ENCODE data around the gene CAPZA1.
"Not testable (repeated sequence)": the region's sequence is repeated elsewhere in the genome, so short reads cannot be mapped to it uniquely, and the experiment has no call there.

CAPZA1 gene

GRCh38 chr1:112626887-112627286 is 7.3 kb downstream of the CAPZA1 start:
- DNase-seq (ENCODE audit: low read depth): no peak

GRCh38 chr1:112628516-112628915 is 8.9 kb downstream of the CAPZA1 start:
- DNase-seq (ENCODE audit: low read depth): no peak

GRCh38 chr1:112629256-112629655 is 9.6 kb downstream of the CAPZA1 start:
- DNase-seq (ENCODE audit: low read depth): no peak

GRCh38 chr1:112633628-112634027 is 14.0 kb downstream of the CAPZA1 start:
- DNase-seq (ENCODE audit: low read depth): no peak

GRCh38 chr1:112634367-112634766 is 14.7 kb downstream of the CAPZA1 start:
- no peak for DNase-seq (ENCODE audit: low read depth)

- DNase-seq (ENCODE audit: low read depth): no peak
These were observed 16.4 kb downstream of the CAPZA1 start for GRCh38 chr1:112636056-112636455.

GRCh38 chr1:112636597-112637253 is 17.1 kb downstream of the CAPZA1 start:
- no peak for DNase-seq (ENCODE audit: low read depth)

- no peak for DNase-seq (ENCODE audit: low read depth)
These were observed 17.9 kb downstream of the CAPZA1 start for GRCh38 chr1:112637254-112638109.

- no peak for DNase-seq (ENCODE audit: low read depth)
These were observed 18.4 kb downstream of the CAPZA1 start for GRCh38 chr1:112638110-112638428.

GRCh38 chr1:112640437-112640836 is 20.8 kb downstream of the CAPZA1 start:
- DNase-seq (ENCODE audit: low read depth): not testable (repeated sequence)

GRCh38 chr1:112643080-112643479 is 23.4 kb downstream of the CAPZA1 start:
- no peak for DNase-seq (ENCODE audit: low read depth)

GRCh38 chr1:112646225-112646624 is 26.6 kb downstream of the CAPZA1 start:
- no peak for DNase-seq (ENCODE audit: low read depth)

GRCh38 chr1:112651205-112651604 is 31.6 kb downstream of the CAPZA1 start:
- DNase-seq (ENCODE audit: low read depth): no peak

GRCh38 chr1:112665857-112666256 is 46.2 kb downstream of the CAPZA1 start:
- DNase-seq (ENCODE audit: low read depth): no peak

- no peak for DNase-seq (ENCODE audit: low read depth)
These were observed 47.3 kb downstream of the CAPZA1 start for GRCh38 chr1:112666946-112667345.

GRCh38 chr1:112672009-112672408 is 52.4 kb downstream of the CAPZA1 start:
- DNase-seq (ENCODE audit: low read depth): no peak

GRCh38 chr1:112672842-112673241 is 53.2 kb downstream of the CAPZA1 start:
- no peak for DNase-seq (ENCODE audit: low read depth)

- DNase-seq (ENCODE audit: low read depth): no peak
These were observed 54.2 kb downstream of the CAPZA1 start for GRCh38 chr1:112673592-112674439.

- DNase-seq (ENCODE audit: low read depth): peak; percentile 7
These were observed 54.9 kb downstream of the CAPZA1 start, which contains the start of gene MOV10 for GRCh38 chr1:112674440-112674985. MOV10 (plus strand) TSS chr1:112674659; CDS start chr1:112674913, 254 bp downstream.

- DNase-seq (ENCODE audit: low read depth): peak; percentile 2
These were observed 55.5 kb downstream of the CAPZA1 start for GRCh38 chr1:112674986-112675727.

GRCh38 chr1:112675728-112676381 is 56.2 kb downstream of the CAPZA1 start:
- DNase-seq (ENCODE audit: low read depth): no peak
